ENCODE results near the gene KLHL2. TPM values are rescaled to one million over a fixed set of nuclear protein-coding genes. Genes with fewer than 3 reads are reported as not detected.

The KLHL2 gene
- polyA plus RNA-seq, 1 donor: 6.6 TPM

GRCh38 chr4:165368114-165368513 lies 160.8 kb downstream of the KLHL2 start:
- no peak for DNase-seq (ENCODE audit: low read depth)

GRCh38 chr4:165368567-165368966 lies 161.2 kb downstream of the KLHL2 start:
- DNase-seq (ENCODE audit: low read depth): no peak

GRCh38 chr4:165369522-165369921 lies 162.2 kb downstream of the KLHL2 start:
- no peak for DNase-seq (ENCODE audit: low read depth)

GRCh38 chr4:165370530-165370929 lies 163.2 kb downstream of the KLHL2 start:
- DNase-seq (ENCODE audit: low read depth): no peak

Other genes starting within 250 kb of the KLHL2 start
- gene TRIM61, start 229.9 kb upstream of the KLHL2 start, polyA plus RNA-seq (ENCODE audit: insufficient read length): 2.7 TPM
- gene TRIM60, start 175.6 kb upstream of the KLHL2 start, polyA plus RNA-seq (ENCODE audit: insufficient read length): not detected
- 0.10 TPM for gene TRIM75, start 153.7 kb upstream of the KLHL2 start, polyA plus RNA-seq (ENCODE audit: insufficient read length)
- 13.4 TPM for gene TMEM192, start 94.7 kb upstream of the KLHL2 start, polyA plus RNA-seq (ENCODE audit: insufficient read length)
- gene MSMO1, start 120.1 kb downstream of the KLHL2 start, polyA plus RNA-seq (ENCODE audit: insufficient read length): 25.0 TPM
- gene CPE, start 171.4 kb downstream of the KLHL2 start, polyA plus RNA-seq (ENCODE audit: insufficient read length): 60.6 TPM